Large intestine (tissue), 12 donors: ENCODE results near the gene MVD. TPM values are rescaled to one million over a fixed set of nuclear protein-coding genes. Genes with fewer than 3 reads are reported as not detected.
A peak's percentile ranks its signal among the peaks of the same experiment; 100 is the strongest.

Source experiments
- DNase-seq, 2 donors: peaks; one replicate each; pipeline versions ENCODE4 v3.0.0 to v3.0.0-alpha.2; 2013
- H3K27ac ChIP-seq: one replicate; pipeline ENCODE4 v1.5.1; 2013; ENCODE audit warnings: low read length
- H3K27me3 ChIP-seq: 2 replicates; pipeline ENCODE4 v1.6.1; 2013; ENCODE audit warnings: low read length; ENCODE audit not compliant: control insufficient read depth, insufficient read depth
- H3K36me3 ChIP-seq: 2 replicates; pipeline ENCODE4 v1.6.1; 2013; ENCODE audit warnings: low read length; ENCODE audit not compliant: control insufficient read depth, insufficient read depth
- H3K4me1 ChIP-seq: one replicate; pipeline ENCODE4 v1.6.1; 2013; ENCODE audit warnings: low read length; ENCODE audit not compliant: control insufficient read depth, insufficient read depth
- H3K4me3 ChIP-seq: one replicate; pipeline ENCODE4 v1.5.1; 2013; ENCODE audit warnings: low read length
- H3K9me3 ChIP-seq: one replicate; pipeline ENCODE4 v1.6.1; 2013; ENCODE audit warnings: mild to moderate bottlenecking, low read depth, low read length, moderate library complexity; ENCODE audit not compliant: control insufficient read depth
- WGBS: methylation state at CpG from one replicate; pipeline ENCODE4 v1.1.5; 2013; ENCODE audit warnings: low lambda C conversion rate; ENCODE audit not compliant: insufficient coverage; 5-methylcytosine and 5-hydroxymethylcytosine counted together
- long read RNA-seq, 11 donors: transcript quantifications; one replicate each; lab custom pipeline, GENCODE V29; 2026
- polyA plus RNA-seq: library from polyadenylated mRNA; unstranded; fragments of 120-200 nt; gene quantifications from one replicate; pipeline ENCODE4 v1.2.1, GENCODE V29; 2013

Gene MVD, protein sequence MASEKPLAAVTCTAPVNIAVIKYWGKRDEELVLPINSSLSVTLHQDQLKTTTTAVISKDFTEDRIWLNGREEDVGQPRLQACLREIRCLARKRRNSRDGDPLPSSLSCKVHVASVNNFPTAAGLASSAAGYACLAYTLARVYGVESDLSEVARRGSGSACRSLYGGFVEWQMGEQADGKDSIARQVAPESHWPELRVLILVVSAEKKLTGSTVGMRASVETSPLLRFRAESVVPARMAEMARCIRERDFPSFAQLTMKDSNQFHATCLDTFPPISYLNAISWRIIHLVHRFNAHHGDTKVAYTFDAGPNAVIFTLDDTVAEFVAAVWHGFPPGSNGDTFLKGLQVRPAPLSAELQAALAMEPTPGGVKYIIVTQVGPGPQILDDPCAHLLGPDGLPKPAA
- 41.0 TPM for polyA plus RNA-seq
- long read RNA-seq, donor 1, transcript MVD-201 (10 exons, 1,823 nt), result major isoform, 7 of 10 reads
- long read RNA-seq, donor 1, partial matches to known transcripts, result 0 of 10 reads
- long read RNA-seq, donor 1, other reads (novel, unspliced or antisense), result 0 of 10 reads
- long read RNA-seq, donor 2, transcript MVD-201 (10 exons, 1,823 nt), result major isoform, 12 of 20 reads
- long read RNA-seq, donor 2, partial matches to known transcripts, result 0 of 20 reads
- long read RNA-seq, donor 2, other reads (novel, unspliced or antisense), result 0 of 20 reads
- long read RNA-seq, donor 3, result 0 reads
- long read RNA-seq, donor 4, partial matches to known transcripts, result 0 of 2 reads
- long read RNA-seq, donor 4, other reads (novel, unspliced or antisense), result 0 of 2 reads
- long read RNA-seq, donor 5, transcript MVD-201 (10 exons, 1,823 nt), result major isoform, 7 of 7 reads
- long read RNA-seq, donor 5, partial matches to known transcripts, result 0 of 7 reads
- long read RNA-seq, donor 5, other reads (novel, unspliced or antisense), result 0 of 7 reads
- long read RNA-seq, donor 6, transcript MVD-201 (10 exons, 1,823 nt), result major isoform, 8 of 10 reads
- long read RNA-seq, donor 6, partial matches to known transcripts, result 0 of 10 reads
- long read RNA-seq, donor 6, other reads (novel, unspliced or antisense), result 0 of 10 reads
- long read RNA-seq, donor 7, partial matches to known transcripts, result 0 of 3 reads
- long read RNA-seq, donor 7, other reads (novel, unspliced or antisense), result 0 of 3 reads
- long read RNA-seq, donor 8, transcript MVD-201 (10 exons, 1,823 nt), result major isoform, 10 of 22 reads
- long read RNA-seq, donor 8, partial matches to known transcripts, result 6 of 22 reads
- long read RNA-seq, donor 8, other reads (novel, unspliced or antisense), result 0 of 22 reads
- long read RNA-seq, donor 9, transcript MVD-201 (10 exons, 1,823 nt), result major isoform, 7 of 9 reads
- long read RNA-seq, donor 9, partial matches to known transcripts, result 0 of 9 reads
- long read RNA-seq, donor 9, other reads (novel, unspliced or antisense), result 0 of 9 reads
- long read RNA-seq, donor 10, transcript MVD-201 (10 exons, 1,823 nt), result major isoform, 10 of 19 reads
- long read RNA-seq, donor 10, partial matches to known transcripts, result 5 of 19 reads
- long read RNA-seq, donor 10, other reads (novel, unspliced or antisense), result 0 of 19 reads
- long read RNA-seq, donor 11, partial matches to known transcripts, result 0 of 2 reads
- long read RNA-seq, donor 11, other reads (novel, unspliced or antisense), result 0 of 2 reads

DNA sequence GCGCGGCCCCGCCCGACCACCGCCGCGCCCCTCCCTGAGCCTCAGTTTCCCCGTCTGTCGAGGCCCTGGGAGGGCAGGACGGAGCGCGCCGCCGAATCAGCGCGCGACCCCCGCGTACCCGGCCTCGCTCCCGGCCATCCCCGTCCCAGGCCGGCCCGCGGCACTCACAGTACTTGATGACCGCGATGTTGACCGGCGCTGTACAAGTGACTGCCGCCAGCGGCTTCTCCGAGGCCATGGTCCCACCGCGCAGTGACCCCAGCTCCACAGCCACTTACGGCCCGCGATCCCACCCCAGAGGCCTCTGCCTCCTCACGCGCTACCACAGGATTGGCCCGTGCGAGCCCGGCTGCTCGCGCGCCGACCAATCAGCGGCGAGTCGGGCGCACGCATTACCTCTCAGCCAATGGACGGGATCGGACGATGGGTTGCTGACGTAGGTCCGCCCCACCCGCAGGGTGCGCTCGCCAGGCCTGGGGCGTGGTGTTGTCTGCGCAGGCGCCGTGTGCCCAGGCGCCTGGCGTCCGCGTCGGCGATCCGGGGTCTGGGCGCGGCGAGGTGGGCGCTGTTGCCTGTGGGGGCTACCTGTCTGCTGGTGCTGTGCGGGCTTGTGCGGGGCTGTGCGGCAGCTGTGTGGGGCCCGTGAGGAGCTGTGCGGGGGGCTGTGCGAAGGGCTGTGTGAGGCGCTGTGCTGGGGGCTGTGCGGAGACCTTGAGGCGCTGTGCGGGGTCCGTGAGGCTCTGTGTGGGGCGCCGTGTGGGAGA is at the start of gene MVD:
TSS of gene MVD (minus strand) at position 249 of the 764 bp plus-strand sequence. CDS start at position 238, 11 bp downstream.
- Histone ChIP-seq H3K36me3 (peaks cover 1% of the 10 kb centered on the region), H3K27ac (peak within 1 kb of the TSS; percentile 70), H3K9me3 (no peaks in the 10 kb centered on the region), H3K4me3 (peak within 1 kb of the TSS; percentile 100), H3K27me3 (no peaks in the 10 kb centered on the region), H3K4me1 (peaks cover 10% of the 10 kb centered on the region)
- WGBS, result no CpG with 5 or more reads among the region's 88 CpGs
- peak; percentile 99 for DNase-seq

DNA sequence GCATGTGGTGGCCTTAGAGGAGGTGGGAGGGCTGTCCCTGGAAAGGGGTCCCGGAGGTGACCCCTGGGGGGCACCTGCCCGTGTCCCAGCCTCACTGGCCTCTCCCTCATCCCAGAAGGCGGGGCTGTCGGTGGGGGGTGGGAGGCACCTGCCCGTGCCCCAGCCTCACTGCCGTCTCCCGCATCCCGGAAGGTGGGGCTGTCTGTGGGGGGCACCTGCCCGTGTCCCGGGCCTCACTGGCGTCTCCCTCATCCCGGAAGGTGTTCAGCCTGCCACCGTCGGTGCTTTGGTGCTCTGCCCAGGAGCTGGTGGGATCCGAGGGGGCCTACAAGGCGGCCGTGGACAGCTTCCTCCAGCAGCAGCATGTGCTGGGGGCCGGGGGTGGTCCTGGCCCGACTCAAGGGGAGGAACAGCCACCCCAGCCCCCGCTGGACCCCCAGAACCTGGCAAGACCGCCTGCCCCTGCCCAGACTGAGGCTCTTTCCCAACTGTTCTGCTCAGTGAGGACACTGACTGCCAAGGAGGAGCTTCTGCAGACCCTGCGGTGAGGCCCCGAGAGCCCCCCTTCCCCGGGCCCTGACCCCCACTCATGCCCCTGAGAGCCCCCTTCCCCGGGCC is 49.6 kb upstream of the MVD start:
- H3K27me3 ChIP-seq, result no peaks in the 10 kb centered on the region
- no peak for DNase-seq
- no CpG with 5 or more reads among the region's 25 CpGs for WGBS
- peaks cover under 1% of the 10 kb centered on the region for H3K4me1 ChIP-seq
- H3K27ac ChIP-seq, result no peak overlapping the region
- H3K9me3 ChIP-seq, result no peaks in the 10 kb centered on the region
- no peak overlapping the region for H3K4me3 ChIP-seq
- peaks cover 45% of the 10 kb centered on the region for H3K36me3 ChIP-seq

DNA sequence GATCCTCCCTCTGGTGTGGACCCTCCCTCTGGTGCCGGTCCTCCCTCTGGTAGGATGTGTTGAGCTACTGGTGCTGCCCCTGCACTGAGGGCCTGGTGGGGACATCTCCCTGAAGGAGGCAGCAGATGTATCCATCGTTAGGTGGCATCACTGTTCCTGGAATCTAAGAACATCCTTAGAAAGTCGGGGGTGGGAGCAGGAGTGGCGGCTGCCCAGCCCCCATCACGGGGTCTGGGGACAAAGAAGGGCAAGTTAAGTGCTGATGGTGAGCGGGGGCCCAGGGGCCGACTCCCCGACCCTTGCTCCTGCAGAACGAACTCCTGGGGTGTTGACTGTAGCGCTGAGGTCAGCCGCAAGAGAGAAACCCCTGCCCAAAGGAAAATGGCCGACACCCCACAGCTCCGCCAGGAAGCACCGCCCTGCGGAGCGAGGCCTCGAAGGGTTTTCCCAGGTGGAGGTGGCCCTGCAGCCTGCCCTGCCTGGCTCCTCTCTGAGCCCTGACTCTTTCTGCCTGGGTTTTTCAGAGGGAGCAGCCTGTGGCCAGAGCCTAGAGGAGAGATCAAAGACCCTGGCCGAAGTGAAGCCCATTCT is 49.0 kb upstream of the MVD start:
- Histone ChIP-seq H3K27ac (no peak overlapping the region), H3K9me3 (no peaks in the 10 kb centered on the region), H3K4me1 (peaks cover 5% of the 10 kb centered on the region), H3K36me3 (peaks cover 40% of the 10 kb centered on the region), H3K27me3 (no peaks in the 10 kb centered on the region), H3K4me3 (no peak overlapping the region)
- no CpG with 5 or more reads among the region's 18 CpGs for WGBS
- DNase-seq, result no peak

DNA sequence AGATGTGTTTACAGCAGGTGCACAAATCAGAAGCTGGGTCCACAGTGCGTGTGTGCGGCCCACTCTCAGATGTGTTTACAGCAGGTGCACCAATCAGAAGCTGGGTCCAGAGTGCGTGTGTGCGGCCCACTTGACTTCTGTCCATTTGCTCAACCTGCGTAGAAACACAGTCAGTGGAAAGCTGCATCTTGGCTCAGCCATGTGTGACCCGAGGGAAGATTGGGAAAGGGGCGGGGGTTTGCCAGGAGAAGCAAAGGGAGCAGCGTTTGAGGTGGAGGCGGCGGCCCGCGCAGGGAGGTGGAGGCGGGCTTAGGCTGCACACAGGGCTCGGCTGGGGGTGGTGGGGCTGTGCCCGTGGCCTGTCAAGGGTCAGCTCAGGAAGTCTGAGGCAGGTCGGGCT is 47.7 kb upstream of the MVD start:
- Histone ChIP-seq H3K4me3 (no peak overlapping the region), H3K9me3 (no peaks in the 10 kb centered on the region), H3K36me3 (peaks cover 27% of the 10 kb centered on the region), H3K27me3 (no peaks in the 10 kb centered on the region), H3K4me1 (peaks cover 5% of the 10 kb centered on the region), H3K27ac (no peak overlapping the region)
- no CpG with 5 or more reads among the region's 16 CpGs for WGBS
- no peak for DNase-seq

DNA sequence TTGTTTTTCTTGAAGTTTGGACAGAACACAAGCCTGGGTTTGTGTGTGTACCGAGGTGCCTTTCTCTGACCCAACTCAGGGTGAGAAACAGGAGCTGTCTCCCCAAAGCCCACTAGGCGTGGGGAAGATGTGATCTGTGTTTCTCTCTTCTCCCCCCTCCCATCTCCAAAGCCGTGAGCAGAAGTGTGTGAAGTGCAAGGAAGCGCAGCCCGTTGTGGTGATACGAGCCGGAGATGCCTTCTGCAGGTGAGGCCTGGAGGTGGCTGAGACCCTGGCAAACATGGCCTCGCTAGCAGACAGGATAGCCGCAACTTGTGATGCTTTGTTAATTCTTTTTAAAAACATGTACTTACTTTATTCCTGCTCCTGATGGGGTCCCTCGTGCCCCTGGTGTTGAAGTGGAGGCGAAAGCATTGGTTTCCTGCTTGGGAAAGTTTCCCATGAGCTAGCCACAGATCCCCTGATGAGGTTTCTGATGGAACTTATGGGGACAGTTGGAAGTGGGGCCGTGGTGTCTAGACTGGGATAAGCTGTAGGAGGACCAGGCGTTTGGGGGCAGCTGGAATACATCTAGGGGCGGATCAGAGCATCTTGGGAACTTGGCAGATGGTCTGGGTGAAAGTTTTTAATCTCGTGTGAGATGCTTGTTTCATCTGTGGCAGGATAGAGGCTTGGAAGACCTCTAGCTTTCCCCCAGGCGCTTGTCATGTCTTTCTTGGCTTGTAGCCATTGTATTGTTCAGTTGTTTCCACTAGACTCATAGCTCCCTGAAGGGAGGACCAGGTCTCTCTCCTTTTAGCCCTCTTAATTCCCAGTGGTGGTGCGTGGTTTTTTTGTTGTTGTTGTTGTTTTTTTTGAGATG is 44.3 kb upstream of the MVD start:
- Histone ChIP-seq H3K27me3 (no peaks in the 10 kb centered on the region), H3K4me1 (peaks cover 12% of the 10 kb centered on the region), H3K36me3 (peaks cover 3% of the 10 kb centered on the region), H3K4me3 (peak overlapping the region; percentile 88), H3K9me3 (no peaks in the 10 kb centered on the region), H3K27ac (no peak overlapping the region)
- DNase-seq, result no peak
- WGBS, result no CpG with 5 or more reads among the region's 17 CpGs

DNA sequence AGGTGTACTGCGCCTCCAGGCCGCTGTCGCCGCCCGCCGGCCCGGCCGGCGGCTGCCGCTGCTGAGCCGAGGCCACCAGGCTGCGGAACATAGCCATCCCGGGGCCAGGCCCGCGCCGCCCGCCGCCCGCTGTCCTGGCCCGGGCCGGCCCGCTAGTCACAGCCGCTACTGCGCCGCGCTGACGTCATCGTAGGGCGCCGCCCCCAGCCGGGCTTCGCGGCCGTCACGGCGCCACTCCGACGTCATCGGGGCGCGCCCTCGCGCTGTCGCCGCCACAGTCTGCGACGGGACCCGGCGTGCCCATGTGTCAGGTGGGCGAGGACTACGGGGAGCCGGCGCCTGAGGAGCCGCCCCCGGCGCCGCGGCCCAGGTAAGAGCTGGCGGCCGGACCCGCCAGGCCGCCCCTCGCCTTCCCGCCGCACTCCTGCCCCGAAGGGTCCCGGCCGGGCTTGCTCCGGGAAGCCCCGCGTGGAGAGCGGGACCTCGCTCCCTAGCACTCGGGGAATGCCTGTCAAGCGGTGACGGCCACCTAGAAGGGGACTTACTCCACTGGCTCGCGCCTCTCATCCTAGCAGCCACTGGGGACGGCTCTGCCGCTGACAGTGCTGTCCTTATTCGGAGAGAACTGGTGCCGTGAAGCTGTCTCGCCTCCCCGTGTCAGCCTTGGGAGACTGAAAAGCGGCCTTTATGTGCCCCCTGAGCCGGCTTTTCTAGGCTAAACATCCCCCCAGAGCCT is 43.5 kb upstream of the MVD start, which contains the start of the genes CTU2 and RNF166:
TSS of gene CTU2 (plus strand) at position 275 of the 736 bp plus-strand sequence. CDS start at position 303, 28 bp downstream.
TSS of gene RNF166 (minus strand) at position 180 of the 736 bp plus-strand sequence. CDS start at position 97, 83 bp downstream.
- no peaks in the 10 kb centered on the region for H3K27me3 ChIP-seq
- 0% methylated on average over 1 of the region's 86 CpGs for WGBS
- peaks cover 12% of the 10 kb centered on the region for H3K4me1 ChIP-seq
- H3K9me3 ChIP-seq, result no peaks in the 10 kb centered on the region
- H3K27ac ChIP-seq, result no peak within 1 kb of the TSS
- DNase-seq, result peak; percentile 88 to 90
- H3K4me3 ChIP-seq, result peak within 1 kb of the TSS; percentile 88
- peaks cover 3% of the 10 kb centered on the region for H3K36me3 ChIP-seq

DNA sequence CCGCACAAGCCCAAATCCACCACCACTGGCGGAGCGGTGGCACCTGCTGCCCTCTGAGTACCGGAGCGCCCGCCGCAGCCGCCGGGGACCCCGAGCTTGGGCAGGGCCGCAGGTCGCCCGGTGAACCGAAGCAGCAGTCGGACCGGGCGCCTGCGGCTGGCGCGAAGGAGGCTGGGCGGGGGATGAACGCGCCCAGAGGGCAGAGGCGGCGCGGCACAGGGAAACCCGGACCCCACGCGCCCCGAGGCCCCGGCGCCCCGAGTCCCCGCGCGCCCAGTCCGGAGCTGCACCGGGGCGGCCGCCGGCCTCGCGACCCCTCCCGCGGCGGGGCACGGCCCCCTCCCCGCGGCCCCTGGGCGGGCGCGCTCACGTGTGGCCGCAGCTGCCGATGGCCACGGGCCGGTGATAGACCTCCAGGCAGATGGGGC is 42.9 kb upstream of the MVD start:
- peaks cover 12% of the 10 kb centered on the region for H3K4me1 ChIP-seq
- WGBS, result no CpG with 5 or more reads among the region's 57 CpGs
- no peak overlapping the region for H3K27ac ChIP-seq
- peaks cover 3% of the 10 kb centered on the region for H3K36me3 ChIP-seq
- DNase-seq, result no peak
- H3K9me3 ChIP-seq, result no peaks in the 10 kb centered on the region
- peak overlapping the region; percentile 50 for H3K4me3 ChIP-seq
- no peaks in the 10 kb centered on the region for H3K27me3 ChIP-seq
